Stimulated activated CD8-positive, alpha-beta memory T cell treated with anti-CD3 and anti-CD28 coated beads, Interleukin-7, amount 100 ng/mL, for 24 hours (primary cell): Measurements from ENCODE around the gene PAX8.
"Not testable (repeated sequence)": the region's sequence is repeated elsewhere in the genome, so short reads cannot be mapped to it uniquely, and the experiment has no call there.

Experiments used
- DNase-seq: peaks from one replicate; pipeline ENCODE4 v3.0.0-alpha.2; 2020; ENCODE audit warnings: low read depth

PAX8 gene

GRCh38 chr2:113278742-113279139 is at the start of gene PAX8:
Gene PAX8, minus strand, starts transcription at chr2:113278921. Its CDS starts 527 bp downstream, at chr2:113278394.
- no peak for DNase-seq

- no peak for DNase-seq
Measured at GRCh38 chr2:113328043-113328442, 49.3 kb upstream of the PAX8 start.

- not testable (repeated sequence) for DNase-seq
Measured at GRCh38 chr2:113325161-113325731, 46.5 kb upstream of the PAX8 start.

GRCh38 chr2:113324684-113325160 is 46.0 kb upstream of the PAX8 start:
- peak; percentile 16 for DNase-seq

- DNase-seq, result not testable (repeated sequence)
Measured at GRCh38 chr2:113323129-113323528, 44.4 kb upstream of the PAX8 start.

GRCh38 chr2:113320106-113320505 is 41.4 kb upstream of the PAX8 start:
- not testable (repeated sequence) for DNase-seq

- DNase-seq, result not testable (repeated sequence)
Measured at GRCh38 chr2:113318941-113319340, 40.2 kb upstream of the PAX8 start.

- no peak for DNase-seq
Measured at GRCh38 chr2:113316085-113316484, 37.4 kb upstream of the PAX8 start.

GRCh38 chr2:113314663-113315062 is 35.9 kb upstream of the PAX8 start:
- not testable (repeated sequence) for DNase-seq

- not testable (repeated sequence) for DNase-seq
Measured at GRCh38 chr2:113314176-113314575, 35.5 kb upstream of the PAX8 start.

GRCh38 chr2:113311781-113312180 is 33.1 kb upstream of the PAX8 start:
- DNase-seq, result not testable (repeated sequence)

- not testable (repeated sequence) for DNase-seq
Measured at GRCh38 chr2:113311191-113311590, 32.5 kb upstream of the PAX8 start.

GRCh38 chr2:113309655-113310387 is 31.1 kb upstream of the PAX8 start:
- DNase-seq, result no peak

- DNase-seq, result not testable (repeated sequence)
Measured at GRCh38 chr2:113308784-113309183, 30.1 kb upstream of the PAX8 start.

GRCh38 chr2:113306207-113306606 is 27.5 kb upstream of the PAX8 start:
- DNase-seq, result not testable (repeated sequence)

GRCh38 chr2:113305749-113306148 is 27.0 kb upstream of the PAX8 start:
- not testable (repeated sequence) for DNase-seq

- DNase-seq, result no peak
Measured at GRCh38 chr2:113305146-113305545, 26.4 kb upstream of the PAX8 start.

GRCh38 chr2:113304702-113305101 is 26.0 kb upstream of the PAX8 start:
- DNase-seq, result no peak

- not testable (repeated sequence) for DNase-seq
Measured at GRCh38 chr2:113302216-113302980, 23.7 kb upstream of the PAX8 start.

- DNase-seq, result no peak
Measured at GRCh38 chr2:113300281-113300680, 21.6 kb upstream of the PAX8 start.

GRCh38 chr2:113298176-113298575 is 19.5 kb upstream of the PAX8 start:
- no peak for DNase-seq

- DNase-seq, result not testable (repeated sequence)
Measured at GRCh38 chr2:113297590-113297989, 18.9 kb upstream of the PAX8 start.

- no peak for DNase-seq
Measured at GRCh38 chr2:113291191-113291590, 12.5 kb upstream of the PAX8 start.
